HepG2 (cell line): ENCODE data around the gene LRP10. TPM values are rescaled to one million over a fixed set of nuclear protein-coding genes. Genes with fewer than 3 reads are reported as not detected.

ENCODE experiments used
- CBFB ChIP-seq: sonication (generic); formaldehyde crosslinking; IDR thresholded peaks from 2 replicates; pipeline ENCODE4 v1.4.0; 2020; ENCODE audit warnings: missing genetic modification reagents
- DMAP1 ChIP-seq: IDR thresholded peaks from 2 replicates; pipeline ENCODE4 v1.6.1; 2016
- HMG20B ChIP-seq: conservative IDR thresholded peaks from 2 replicates; pipeline ENCODE4 v1.6.1; 2016; ENCODE audit warnings: missing genetic modification reagents, missing compliant biosample characterization
- NR2C2 ChIP-seq: sonication (generic); formaldehyde crosslinking; IDR thresholded peaks from 2 replicates; pipeline ENCODE4 v1.4.0; 2020; ENCODE audit warnings: missing genetic modification reagents, mild to moderate bottlenecking, moderate library complexity, borderline replicate concordance
- SOX13 ChIP-seq, 3 experiments: fragments of 450-650 bp in 1 of 3; sonication (generic) in 1 of 3; formaldehyde crosslinking in 1 of 3; IDR thresholded peaks in 2 of 3; conservative IDR thresholded peaks in 1 of 3; 2 replicates each; pipeline versions ENCODE4 v1.5.0 to v1.6.1; 2016 to 2020; ENCODE audit warnings: antibody characterized with exemption in 1 of 3, mild to moderate bottlenecking in 1 of 3, missing compliant biosample characterization in 1 of 3, missing genetic modification reagents in 1 of 3, moderate library complexity in 1 of 3
- SRF ChIP-seq: IDR thresholded peaks from 2 replicates; pipeline ENCODE4 v1.6.1; 2011; ENCODE audit warnings: mild to moderate bottlenecking, low read depth, low read length, moderate library complexity
- SUZ12 ChIP-seq: fragments of 150-350 bp; IDR thresholded peaks from 2 replicates; pipeline ENCODE4 v1.6.1; 2014; ENCODE audit warnings: low read depth, low read length
- TGIF2 ChIP-seq: IDR thresholded peaks from 2 replicates; pipeline ENCODE4 v1.6.1; 2016; ENCODE audit warnings: control low read depth, missing compliant biosample characterization
- ZC3H4 ChIP-seq: sonication (generic); formaldehyde crosslinking; IDR thresholded peaks from 2 replicates; pipeline ENCODE4 v1.4.0; 2020; ENCODE audit warnings: missing genetic modification reagents, borderline replicate concordance
- ZEB1 ChIP-seq: IDR thresholded peaks from 2 replicates; pipeline ENCODE4 v1.6.1; 2012; ENCODE audit warnings: mild to moderate bottlenecking, low read depth, inconsistent platforms; ENCODE audit not compliant: insufficient replicate concordance
- ZNF256 ChIP-seq: sonication (generic); formaldehyde crosslinking; conservative IDR thresholded peaks from 2 replicates; pipeline ENCODE4 v1.4.0; 2020; ENCODE audit warnings: missing genetic modification reagents
- ZNF331 ChIP-seq: sonication (generic); formaldehyde crosslinking; IDR thresholded peaks from 2 replicates; pipeline ENCODE4 v1.4.0; 2020; ENCODE audit warnings: missing genetic modification reagents
- ZNF460 ChIP-seq: sonication (generic); formaldehyde crosslinking; IDR thresholded peaks from 2 replicates; pipeline ENCODE4 v1.5.1; 2020; ENCODE audit warnings: missing genetic modification reagents, mild to moderate bottlenecking, borderline replicate concordance
- ZNF530 ChIP-seq: sonication (generic); formaldehyde crosslinking; IDR thresholded peaks from 2 replicates; pipeline ENCODE4 v1.5.0; 2020; ENCODE audit warnings: low read depth, mild to moderate bottlenecking, missing genetic modification reagents
- ZNF598 ChIP-seq: sonication (generic); formaldehyde crosslinking; IDR thresholded peaks from 2 replicates; pipeline ENCODE4 v1.5.1; 2020; ENCODE audit warnings: mild to moderate bottlenecking, missing genetic modification reagents, borderline replicate concordance
- ZNF605 ChIP-seq: sonication (generic); formaldehyde crosslinking; IDR thresholded peaks from 2 replicates; pipeline ENCODE4 v1.8.0; 2022; ENCODE audit warnings: mild to moderate bottlenecking, missing genetic modification reagents
- ZNF674 ChIP-seq: sonication (generic); formaldehyde crosslinking; IDR thresholded peaks from 2 replicates; pipeline ENCODE4 v1.5.0; 2020; ENCODE audit warnings: low read depth, mild to moderate bottlenecking, missing genetic modification reagents
- ZNF737 ChIP-seq: sonication (generic); formaldehyde crosslinking; IDR thresholded peaks from 2 replicates; pipeline ENCODE4 v1.5.0; 2020; ENCODE audit warnings: missing genetic modification reagents, mild to moderate bottlenecking, borderline replicate concordance
- polyA plus RNA-seq, 8 experiments: library from polyadenylated mRNA; depleted of rRNA in 3 of 8; stranded (reverse) in 7 of 8; unstranded in 1 of 8; fragments of >200 nt; fragmentation: Illumina TruSeq in 4 of 8; extraction: Trizol in 4 of 8; gene quantifications; 2 replicates each; pipeline versions ENCODE4 v1.2.1 to v1.2.3, GENCODE V29; 2011 to 2016; ENCODE audit warnings: low read depth in 4 of 8, missing spikeins in 1 of 8, mixed read lengths in 1 of 8; ENCODE audit not compliant: insufficient read depth in 1 of 8
- total RNA-seq, 5 experiments: library from RNA; depleted of rRNA; stranded (reverse); fragments of >200 nt; fragmentation: Illumina TruSeq; extraction: Trizol; gene quantifications; 2 replicates each; pipeline ENCODE4 v1.2.3, GENCODE V29; 2016; ENCODE audit warnings: low read depth in 1 of 5
- TF ChIP-seq, protein P1 (sequence below): sonication (generic); formaldehyde crosslinking; IDR thresholded peaks from 2 replicates; pipeline ENCODE4 v1.5.0; 2020; ENCODE audit warnings: mild to moderate bottlenecking, missing genetic modification reagents
- TF ChIP-seq, protein P2 (sequence below): sonication (generic); formaldehyde crosslinking; conservative IDR thresholded peaks from 2 replicates; pipeline ENCODE4 v1.8.1; 2023; ENCODE audit warnings: missing genetic modification reagents
- TF ChIP-seq, protein P3 (sequence below): sonication (generic); formaldehyde crosslinking; IDR thresholded peaks from 2 replicates; pipeline ENCODE4 v1.5.0; 2020; ENCODE audit warnings: missing genetic modification reagents, mild to moderate bottlenecking, borderline replicate concordance
- TF ChIP-seq, protein P4 (sequence below), 2 experiments: sonication (generic) in 1 of 2; formaldehyde crosslinking in 1 of 2; IDR thresholded peaks; 2 replicates each; pipeline versions ENCODE4 v1.4.0 to v1.6.1; 2018 to 2020; ENCODE audit warnings: missing genetic modification reagents in 2 of 2, borderline replicate concordance in 1 of 2, low read depth in 1 of 2, mild to moderate bottlenecking in 1 of 2, missing biosample characterization in 1 of 2
- TF ChIP-seq, protein P5 (sequence below): conservative IDR thresholded peaks from 2 replicates; pipeline ENCODE4 v1.6.1; 2018; ENCODE audit warnings: missing genetic modification reagents

Gene LRP10
- total and polyA plus RNA-seq, 2 of the 13 experiments (the other 11 are each of a cell fraction or from before 2014, with no cell fraction given) = 16.9 to 45.2 TPM

DNA sequence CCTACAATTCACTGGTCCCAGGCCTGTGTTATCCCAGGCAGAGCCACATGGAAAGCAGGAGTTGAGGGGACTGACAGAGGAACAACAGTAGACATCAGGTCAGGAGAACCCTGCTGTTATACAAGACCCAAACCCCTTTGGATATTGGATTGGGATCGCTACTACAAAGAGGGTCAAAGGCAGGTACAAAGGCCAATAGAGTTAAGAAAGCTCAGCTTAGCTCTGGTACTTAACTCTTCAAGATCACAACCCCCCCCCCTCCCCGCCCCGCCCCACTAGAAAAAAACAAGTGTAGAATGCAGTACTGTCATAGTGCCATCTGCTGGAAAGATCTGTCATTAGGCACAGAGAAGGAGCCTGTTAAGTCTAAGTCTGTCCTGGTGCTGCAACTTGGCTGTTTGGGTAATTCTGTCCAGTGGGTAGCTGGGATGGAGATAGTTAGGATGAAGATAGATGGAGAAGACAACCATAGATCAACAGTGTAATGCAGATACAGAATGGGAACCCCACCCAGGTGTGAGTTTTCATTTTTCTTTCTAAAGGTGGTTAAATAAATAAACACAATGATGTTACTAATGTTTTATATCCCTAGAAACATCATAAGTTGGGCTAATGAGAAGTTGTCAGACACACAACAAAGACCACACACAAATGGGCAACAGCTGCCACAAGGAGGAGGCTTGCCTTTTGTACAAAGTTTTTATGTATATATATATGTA lies 28.7 kb downstream of the LRP10 start (continued):
- TF ChIP-seq, protein P1, sequence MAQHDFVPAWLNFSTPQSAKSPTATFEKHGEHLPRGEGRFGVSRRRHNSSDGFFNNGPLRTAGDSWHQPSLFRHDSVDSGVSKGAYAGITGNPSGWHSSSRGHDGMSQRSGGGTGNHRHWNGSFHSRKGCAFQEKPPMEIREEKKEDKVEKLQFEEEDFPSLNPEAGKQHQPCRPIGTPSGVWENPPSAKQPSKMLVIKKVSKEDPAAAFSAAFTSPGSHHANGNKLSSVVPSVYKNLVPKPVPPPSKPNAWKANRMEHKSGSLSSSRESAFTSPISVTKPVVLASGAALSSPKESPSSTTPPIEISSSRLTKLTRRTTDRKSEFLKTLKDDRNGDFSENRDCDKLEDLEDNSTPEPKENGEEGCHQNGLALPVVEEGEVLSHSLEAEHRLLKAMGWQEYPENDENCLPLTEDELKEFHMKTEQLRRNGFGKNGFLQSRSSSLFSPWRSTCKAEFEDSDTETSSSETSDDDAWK (CRISPR knock-in tag) = no peak
- TF ChIP-seq ZC3H4 (CRISPR knock-in tag) (no peak), ZNF460 (CRISPR knock-in tag) (no peak), HMG20B (CRISPR knock-in tag) (no peak), ZEB1 (no peak), ZNF737 (CRISPR knock-in tag) (no peak), ZNF331 (CRISPR knock-in tag) (peak; percentile 39; the same call in 1 of the 2 replicates), NR2C2 (CRISPR knock-in tag) (no peak), SUZ12 (no peak), ZNF674 (CRISPR knock-in tag) (no peak), ZNF530 (CRISPR knock-in tag) (no peak), CBFB (CRISPR knock-in tag) (no peak), DMAP1 (CRISPR knock-in tag) (no peak), TGIF2 (CRISPR knock-in tag) (no peak), ZNF256 (CRISPR knock-in tag) (no peak), SRF (0 out of 2 replicates have a peak, but pooled peaks have one; percentile 9), SOX13 (IDR thresholded peaks at IDR 0.05) (no peak), SOX13 (CRISPR knock-in tag; conservative IDR thresholded peaks at IDR 0.05 in 1 of 2, IDR thresholded peaks at IDR 0.05 in 1 of 2) (no peak; a peak in 1 of 4 replicates), ZNF598 (no peak), ZNF605 (CRISPR knock-in tag) (0 out of 2 replicates have a peak, but pooled peaks have one; percentile 19)
- TF ChIP-seq, protein P2, sequence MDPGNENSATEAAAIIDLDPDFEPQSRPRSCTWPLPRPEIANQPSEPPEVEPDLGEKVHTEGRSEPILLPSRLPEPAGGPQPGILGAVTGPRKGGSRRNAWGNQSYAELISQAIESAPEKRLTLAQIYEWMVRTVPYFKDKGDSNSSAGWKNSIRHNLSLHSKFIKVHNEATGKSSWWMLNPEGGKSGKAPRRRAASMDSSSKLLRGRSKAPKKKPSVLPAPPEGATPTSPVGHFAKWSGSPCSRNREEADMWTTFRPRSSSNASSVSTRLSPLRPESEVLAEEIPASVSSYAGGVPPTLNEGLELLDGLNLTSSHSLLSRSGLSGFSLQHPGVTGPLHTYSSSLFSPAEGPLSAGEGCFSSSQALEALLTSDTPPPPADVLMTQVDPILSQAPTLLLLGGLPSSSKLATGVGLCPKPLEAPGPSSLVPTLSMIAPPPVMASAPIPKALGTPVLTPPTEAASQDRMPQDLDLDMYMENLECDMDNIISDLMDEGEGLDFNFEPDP (CRISPR knock-in tag) = no peak
- TF ChIP-seq, protein P3, sequence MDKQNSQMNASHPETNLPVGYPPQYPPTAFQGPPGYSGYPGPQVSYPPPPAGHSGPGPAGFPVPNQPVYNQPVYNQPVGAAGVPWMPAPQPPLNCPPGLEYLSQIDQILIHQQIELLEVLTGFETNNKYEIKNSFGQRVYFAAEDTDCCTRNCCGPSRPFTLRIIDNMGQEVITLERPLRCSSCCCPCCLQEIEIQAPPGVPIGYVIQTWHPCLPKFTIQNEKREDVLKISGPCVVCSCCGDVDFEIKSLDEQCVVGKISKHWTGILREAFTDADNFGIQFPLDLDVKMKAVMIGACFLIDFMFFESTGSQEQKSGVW (CRISPR knock-in tag) = no peak
- TF ChIP-seq, protein P4, sequence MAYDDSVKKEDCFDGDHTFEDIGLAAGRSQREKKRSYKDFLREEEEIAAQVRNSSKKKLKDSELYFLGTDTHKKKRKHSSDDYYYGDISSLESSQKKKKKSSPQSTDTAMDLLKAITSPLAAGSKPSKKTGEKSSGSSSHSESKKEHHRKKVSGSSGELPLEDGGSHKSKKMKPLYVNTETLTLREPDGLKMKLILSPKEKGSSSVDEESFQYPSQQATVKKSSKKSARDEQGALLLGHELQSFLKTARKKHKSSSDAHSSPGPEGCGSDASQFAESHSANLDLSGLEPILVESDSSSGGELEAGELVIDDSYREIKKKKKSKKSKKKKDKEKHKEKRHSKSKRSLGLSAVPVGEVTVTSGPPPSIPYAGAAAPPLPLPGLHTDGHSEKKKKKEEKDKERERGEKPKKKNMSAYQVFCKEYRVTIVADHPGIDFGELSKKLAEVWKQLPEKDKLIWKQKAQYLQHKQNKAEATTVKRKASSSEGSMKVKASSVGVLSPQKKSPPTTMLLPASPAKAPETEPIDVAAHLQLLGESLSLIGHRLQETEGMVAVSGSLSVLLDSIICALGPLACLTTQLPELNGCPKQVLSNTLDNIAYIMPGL (CRISPR knock-in tag; IDR thresholded peaks at IDR 0.05; ENCODE audit: borderline replicate concordance in 1 of 2, low read depth in 1 of 2) = peak in 1 of 2 experiments; percentile 58; a peak in 1 of 4 replicates
- TF ChIP-seq, protein P5, sequence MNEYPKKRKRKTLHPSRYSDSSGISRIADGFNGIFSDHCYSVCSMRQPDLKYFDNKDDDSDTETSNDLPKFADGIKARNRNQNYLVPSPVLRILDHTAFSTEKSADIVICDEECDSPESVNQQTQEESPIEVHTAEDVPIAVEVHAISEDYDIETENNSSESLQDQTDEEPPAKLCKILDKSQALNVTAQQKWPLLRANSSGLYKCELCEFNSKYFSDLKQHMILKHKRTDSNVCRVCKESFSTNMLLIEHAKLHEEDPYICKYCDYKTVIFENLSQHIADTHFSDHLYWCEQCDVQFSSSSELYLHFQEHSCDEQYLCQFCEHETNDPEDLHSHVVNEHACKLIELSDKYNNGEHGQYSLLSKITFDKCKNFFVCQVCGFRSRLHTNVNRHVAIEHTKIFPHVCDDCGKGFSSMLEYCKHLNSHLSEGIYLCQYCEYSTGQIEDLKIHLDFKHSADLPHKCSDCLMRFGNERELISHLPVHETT (CRISPR knock-in tag) = peak; percentile 51; the same call in 1 of the 2 replicates
